ENCODE measurements around the gene CLOCK. TPM values are rescaled to one million over a fixed set of nuclear protein-coding genes. Genes with fewer than 3 reads are reported as not detected.

CLOCK gene
- total RNA-seq, 2 experiments from 2014 or later, result 10.9 to 12.0 TPM

DNA sequence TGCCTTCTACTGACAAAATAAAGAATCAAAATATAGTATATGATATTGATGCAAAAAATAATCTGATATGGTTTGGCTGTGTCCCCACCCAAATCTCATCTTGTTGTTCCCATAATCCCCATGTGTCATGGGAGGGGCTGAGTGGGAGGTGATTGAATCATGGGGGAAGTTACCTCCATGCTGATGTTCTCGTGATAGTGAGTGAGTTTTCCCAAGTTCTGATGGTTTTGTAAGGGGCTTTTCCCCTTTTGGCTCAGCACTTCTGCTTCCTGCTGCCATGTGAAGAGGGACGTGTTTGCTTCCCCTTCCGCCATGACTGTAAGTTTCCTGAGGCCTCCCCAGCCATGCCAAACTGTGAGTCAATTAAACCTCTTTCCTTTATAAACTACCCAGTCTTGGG is 80.7 kb downstream of the CLOCK start:
- Mint-ChIP-seq H3K27me3 (no peaks in the 10 kb centered on the region), H3K36me3 (peaks cover 16% of the 10 kb centered on the region), H3K4me1 (ENCODE audit: low read depth) (no peaks in the 10 kb centered on the region), H3K4me3 (no peak overlapping the region), H3K9me3 (peaks cover 9% of the 10 kb centered on the region), H3K27ac (no peak overlapping the region)
- no peak for DNase-seq
- ChIA-PET POLR2A (no interaction called here), CTCF (no interaction called here)
- intact Hi-C loops (cut with micrococcal nuclease), result no loop called here

DNA sequence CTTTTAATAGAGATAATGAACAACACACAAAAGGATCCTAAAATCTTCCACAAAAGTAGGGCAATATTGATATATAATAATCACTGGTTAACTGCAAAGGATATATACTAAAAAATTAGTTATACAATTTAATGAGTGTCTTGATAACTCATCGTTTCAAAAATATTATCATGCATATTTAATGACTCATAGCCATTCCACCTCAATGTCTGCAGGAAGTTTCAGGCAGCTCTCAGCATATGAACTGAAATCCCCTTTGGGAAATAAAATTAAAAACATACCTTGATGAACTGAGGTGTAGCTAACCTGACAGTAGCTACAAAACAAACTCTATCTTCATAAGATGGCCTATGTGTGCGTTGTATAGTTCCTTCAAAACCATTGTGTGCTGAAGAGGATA is 88.1 kb downstream of the CLOCK start:
- DNase-seq, result no peak
- ChIA-PET POLR2A (no interaction called here), CTCF (no interaction called here)
- Mint-ChIP-seq H3K9me3 (no peaks in the 10 kb centered on the region), H3K27ac (no peak overlapping the region), H3K36me3 (peaks cover 5% of the 10 kb centered on the region), H3K4me3 (no peak overlapping the region), H3K4me1 (ENCODE audit: low read depth) (no peaks in the 10 kb centered on the region), H3K27me3 (no peaks in the 10 kb centered on the region)
- intact Hi-C loops (cut with micrococcal nuclease), result no loop called here

DNA sequence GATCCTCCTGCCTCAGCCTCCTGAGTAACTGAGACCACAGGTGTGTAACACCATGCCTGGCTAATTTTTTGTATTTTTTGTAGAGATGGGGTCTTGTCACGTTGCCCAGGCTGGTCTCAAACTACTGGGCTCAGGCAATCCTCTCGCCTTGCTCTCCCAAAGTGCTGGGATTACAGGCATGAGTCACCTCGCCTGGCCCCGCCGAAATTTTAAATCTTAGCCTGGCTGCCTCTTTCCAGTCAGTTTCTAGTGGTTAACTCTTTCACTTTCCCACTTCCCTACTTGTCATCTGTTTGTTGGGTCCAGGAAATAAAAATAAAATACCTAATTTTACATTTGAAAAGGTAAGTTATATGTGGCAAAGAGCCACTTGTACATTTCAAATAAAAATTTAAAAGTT is 88.5 kb downstream of the CLOCK start:
- peaks cover 5% of the 10 kb centered on the region for H3K36me3 Mint-ChIP-seq
- intact Hi-C loops (cut with micrococcal nuclease), result no loop called here
- POLR2A ChIA-PET, result no interaction called here
- H3K27ac Mint-ChIP-seq, result no peak overlapping the region
- H3K27me3 Mint-ChIP-seq, result no peaks in the 10 kb centered on the region
- no peak for DNase-seq
- CTCF ChIA-PET, result no interaction called here
- no peaks in the 10 kb centered on the region for H3K9me3 Mint-ChIP-seq
- H3K4me3 Mint-ChIP-seq, result no peak overlapping the region
- no peaks in the 10 kb centered on the region for H3K4me1 Mint-ChIP-seq (ENCODE audit: low read depth)

DNA sequence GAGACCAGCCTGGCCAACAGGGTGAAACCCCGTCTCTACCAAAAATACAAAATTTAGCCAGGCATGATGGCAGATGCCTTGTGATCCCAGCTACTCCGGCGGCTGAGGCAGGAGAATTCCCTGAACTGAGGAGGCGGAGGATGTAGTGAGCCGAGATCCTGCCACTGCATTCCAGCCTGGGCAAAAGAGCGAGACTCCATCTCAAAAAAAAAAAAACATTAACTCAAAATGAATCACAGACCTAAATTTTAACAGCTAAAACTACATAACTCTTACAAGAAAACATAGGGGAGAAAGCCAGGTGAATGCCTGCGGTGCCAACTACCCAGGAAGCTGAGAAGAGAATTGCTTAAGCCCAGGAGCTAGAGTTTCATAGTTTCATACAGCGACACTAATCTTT is 96.1 kb downstream of the CLOCK start:
- H3K4me3 Mint-ChIP-seq, result no peak overlapping the region
- intact Hi-C loops (cut with micrococcal nuclease), result no loop called here
- CTCF ChIA-PET, result no interaction called here
- no peak overlapping the region for H3K27ac Mint-ChIP-seq
- DNase-seq, result no peak
- POLR2A ChIA-PET, result no interaction called here
- H3K36me3 Mint-ChIP-seq, result peaks cover 22% of the 10 kb centered on the region
- no peaks in the 10 kb centered on the region for H3K27me3 Mint-ChIP-seq
- peaks cover 7% of the 10 kb centered on the region for H3K4me1 Mint-ChIP-seq (ENCODE audit: low read depth)
- H3K9me3 Mint-ChIP-seq, result no peaks in the 10 kb centered on the region

DNA sequence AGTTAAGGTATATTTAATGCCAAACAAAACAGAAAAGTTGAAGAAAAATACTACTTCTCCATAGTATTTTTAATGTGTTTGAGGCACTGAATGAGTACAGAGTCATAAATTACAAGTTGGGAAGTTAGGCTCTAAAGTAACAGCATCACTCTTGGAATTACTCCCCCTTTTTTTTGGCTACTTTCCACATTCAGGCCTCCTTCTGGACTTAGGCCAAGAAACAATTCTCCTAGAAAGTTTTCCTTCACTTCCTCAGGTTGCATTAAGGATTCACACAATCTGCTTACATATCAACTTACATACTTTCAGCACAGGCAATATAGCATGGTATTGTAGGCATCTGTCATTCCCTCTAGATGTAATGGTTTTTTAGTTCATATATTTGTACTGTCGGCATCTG is 98.9 kb downstream of the CLOCK start:
- ChIA-PET CTCF (interaction anchor here (1.2 kb wide), 1 partner anchor 13 kb away, joined by 3 read pairs; no protein-coding TSS in a partner anchor), POLR2A (no interaction called here)
- Mint-ChIP-seq H3K27ac (no peak overlapping the region), H3K9me3 (no peaks in the 10 kb centered on the region), H3K36me3 (peaks cover 24% of the 10 kb centered on the region), H3K4me3 (no peak overlapping the region), H3K27me3 (no peaks in the 10 kb centered on the region), H3K4me1 (ENCODE audit: low read depth) (peaks cover 7% of the 10 kb centered on the region)
- no peak for DNase-seq
- intact Hi-C loops (cut with micrococcal nuclease), result no loop called here

DNA sequence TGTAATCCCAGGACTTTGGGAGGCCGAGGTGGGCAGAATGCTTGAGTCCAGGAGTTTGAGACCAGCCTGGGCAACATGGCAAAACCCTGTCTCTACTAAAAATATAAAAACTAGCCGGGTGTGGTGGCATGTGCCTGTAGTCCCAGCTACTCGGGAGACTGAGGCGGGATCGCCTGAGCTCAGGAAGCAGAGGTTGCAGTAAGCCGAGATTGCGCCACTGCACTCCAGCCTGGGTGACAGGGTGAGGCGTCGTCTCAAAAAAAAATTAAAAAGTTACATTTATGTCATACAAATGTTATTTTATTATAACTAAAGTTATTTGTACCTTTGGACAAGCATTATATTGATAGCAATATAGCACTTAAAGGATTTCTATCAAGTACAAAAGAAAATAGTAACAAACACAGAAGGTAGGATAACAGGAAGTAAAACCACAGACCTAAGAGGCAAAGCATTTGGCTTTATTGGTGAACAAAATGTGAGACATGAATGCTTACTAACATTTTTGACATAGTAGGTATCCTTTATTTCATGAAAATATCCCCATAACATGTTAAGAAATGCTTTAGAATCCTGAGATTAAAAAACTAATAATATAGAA is 99.5 kb downstream of the CLOCK start:
- Mint-ChIP-seq H3K36me3 (peaks cover 26% of the 10 kb centered on the region), H3K4me1 (ENCODE audit: low read depth) (peaks cover 7% of the 10 kb centered on the region), H3K9me3 (no peaks in the 10 kb centered on the region), H3K27ac (no peak overlapping the region), H3K4me3 (no peak overlapping the region), H3K27me3 (no peaks in the 10 kb centered on the region)
- ChIA-PET CTCF (interaction anchor here (0.6 to 1.3 kb wide), 3 partner anchors 84 to 420 kb away, joined by 3 to 4 read pairs (median 3); no protein-coding TSS in a partner anchor), POLR2A (no interaction called here)
- DNase-seq, result no peak
- intact Hi-C loops (cut with micrococcal nuclease), result no loop called here

DNA sequence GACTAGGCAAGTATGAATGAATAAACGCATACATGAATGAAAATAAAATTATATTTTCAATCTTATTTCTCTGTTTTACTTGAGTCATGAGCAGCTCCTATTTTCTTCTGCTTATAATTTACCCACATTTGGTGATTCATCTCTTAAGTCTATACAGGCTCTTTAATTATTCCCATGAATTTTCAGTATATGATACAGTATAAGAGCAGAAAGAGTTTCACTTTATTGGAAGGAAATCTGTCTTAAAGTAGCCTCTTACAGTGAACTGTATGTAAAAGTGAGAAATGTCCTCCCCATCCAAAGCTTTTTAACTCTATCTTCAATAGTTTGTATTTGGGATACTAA is 100.2 kb downstream of the CLOCK start:
- DNase-seq, result no peak
- Mint-ChIP-seq H3K27me3 (no peaks in the 10 kb centered on the region), H3K4me1 (ENCODE audit: low read depth) (peaks cover 7% of the 10 kb centered on the region), H3K36me3 (peaks cover 22% of the 10 kb centered on the region), H3K27ac (no peak overlapping the region), H3K9me3 (no peaks in the 10 kb centered on the region), H3K4me3 (no peak overlapping the region)
- ChIA-PET POLR2A (no interaction called here), CTCF (interaction anchor here (0.6 to 1.3 kb wide), 5 partner anchors 11 to 421 kb away, joined by 3 to 6 read pairs (median 3); no protein-coding TSS in a partner anchor)
- intact Hi-C loops (cut with micrococcal nuclease), result no loop called here

DNA sequence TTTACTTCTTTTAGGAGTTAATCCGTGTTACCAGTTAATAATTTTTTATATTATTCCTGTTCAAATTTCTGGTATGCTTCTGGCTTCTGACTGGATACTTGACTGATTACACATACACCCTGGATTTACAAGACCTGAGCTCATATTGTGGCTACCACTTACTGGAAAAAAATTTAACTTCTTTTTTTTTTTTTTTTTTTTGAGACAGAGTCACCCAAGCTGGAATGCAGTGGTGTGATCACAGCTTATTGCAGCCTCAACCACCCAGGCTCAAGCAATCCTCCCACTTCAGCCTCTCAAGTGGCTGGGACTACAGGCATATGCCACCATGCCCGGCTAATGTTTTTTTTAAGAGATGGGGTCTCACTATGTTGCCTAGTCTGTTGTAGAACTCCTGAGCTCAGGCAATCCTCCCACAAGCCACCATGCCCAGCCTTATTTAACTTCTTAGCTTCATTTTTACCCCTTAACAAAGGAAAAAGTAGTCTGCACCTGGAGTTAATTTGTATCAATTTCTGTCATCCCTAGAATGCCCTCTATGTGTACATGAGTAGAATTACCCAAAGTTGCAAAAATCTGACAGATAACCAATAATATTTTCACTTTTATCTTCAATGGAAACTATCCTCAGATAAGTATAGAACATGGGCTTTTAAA is 100.7 kb downstream of the CLOCK start:
- Mint-ChIP-seq H3K36me3 (peaks cover 22% of the 10 kb centered on the region), H3K4me3 (no peak overlapping the region), H3K9me3 (no peaks in the 10 kb centered on the region), H3K27ac (no peak overlapping the region), H3K27me3 (no peaks in the 10 kb centered on the region), H3K4me1 (ENCODE audit: low read depth) (peaks cover 7% of the 10 kb centered on the region)
- no peak for DNase-seq
- CTCF ChIA-PET, result interaction anchor here (0.6 to 1.9 kb wide), 5 partner anchors 10 to 420 kb away, joined by 3 to 6 read pairs (median 3); no protein-coding TSS in a partner anchor
- intact Hi-C loops (cut with micrococcal nuclease), result no loop called here
- POLR2A ChIA-PET, result no interaction called here

DNA sequence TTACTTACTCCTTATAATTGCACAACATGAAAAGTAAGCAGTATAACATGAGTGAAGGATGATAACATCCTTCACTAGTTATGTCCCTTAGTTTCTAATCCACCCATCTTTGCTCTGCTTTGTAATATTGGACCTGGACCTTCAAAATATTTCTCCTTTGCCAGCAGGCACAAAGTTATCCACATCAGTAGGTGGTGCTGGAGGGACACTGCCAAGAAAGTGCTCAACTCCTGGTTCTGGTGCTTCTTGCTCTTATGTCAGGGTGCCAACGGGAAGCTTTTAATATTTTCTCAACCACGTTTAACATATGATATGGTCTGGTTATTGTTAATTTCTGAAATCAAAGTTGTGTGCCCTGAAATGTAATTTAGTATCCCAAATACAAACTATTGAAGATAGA is 101.9 kb downstream of the CLOCK start:
- Mint-ChIP-seq H3K27ac (no peak overlapping the region), H3K27me3 (no peaks in the 10 kb centered on the region), H3K4me3 (no peak overlapping the region), H3K36me3 (peaks cover 23% of the 10 kb centered on the region), H3K4me1 (ENCODE audit: low read depth) (peaks cover 7% of the 10 kb centered on the region), H3K9me3 (no peaks in the 10 kb centered on the region)
- no peak for DNase-seq
- POLR2A ChIA-PET, result no interaction called here
- CTCF ChIA-PET, result interaction anchor here (0.6 to 1.9 kb wide), 4 partner anchors 28 to 421 kb away, joined by 4 to 6 read pairs (median 4); no protein-coding TSS in a partner anchor
- intact Hi-C loops (cut with micrococcal nuclease), result no loop called here

DNA sequence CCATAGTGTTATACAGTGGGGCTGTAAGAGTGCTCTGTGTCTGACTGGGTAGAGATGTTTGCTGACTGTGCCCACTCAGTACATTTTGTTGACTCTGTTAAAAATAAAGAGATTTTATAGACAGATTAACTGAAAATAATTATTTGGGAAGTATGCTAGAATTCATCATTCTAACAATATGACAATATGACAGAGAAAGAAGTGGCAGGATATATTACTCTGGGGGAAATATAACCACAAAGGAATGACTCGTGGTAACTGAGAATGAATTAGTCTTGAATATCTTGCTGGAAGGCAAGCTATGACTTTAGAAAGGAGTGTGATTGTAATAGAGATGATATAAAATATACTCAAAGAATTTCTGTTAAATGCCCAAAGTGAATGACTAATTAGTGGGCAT is 104.2 kb downstream of the CLOCK start:
- no peaks in the 10 kb centered on the region for H3K27me3 Mint-ChIP-seq
- H3K4me1 Mint-ChIP-seq (ENCODE audit: low read depth), result peaks cover 2% of the 10 kb centered on the region
- no peaks in the 10 kb centered on the region for H3K9me3 Mint-ChIP-seq
- ChIA-PET POLR2A (interaction anchor here (1.0 kb wide), 1 partner anchor 10 kb away, joined by 3 read pairs; no protein-coding TSS in a partner anchor), CTCF (no interaction called here)
- H3K27ac Mint-ChIP-seq, result no peak overlapping the region
- intact Hi-C loops (cut with micrococcal nuclease), result no loop called here
- no peak for DNase-seq
- peaks cover 25% of the 10 kb centered on the region for H3K36me3 Mint-ChIP-seq
- H3K4me3 Mint-ChIP-seq, result no peak overlapping the region

DNA sequence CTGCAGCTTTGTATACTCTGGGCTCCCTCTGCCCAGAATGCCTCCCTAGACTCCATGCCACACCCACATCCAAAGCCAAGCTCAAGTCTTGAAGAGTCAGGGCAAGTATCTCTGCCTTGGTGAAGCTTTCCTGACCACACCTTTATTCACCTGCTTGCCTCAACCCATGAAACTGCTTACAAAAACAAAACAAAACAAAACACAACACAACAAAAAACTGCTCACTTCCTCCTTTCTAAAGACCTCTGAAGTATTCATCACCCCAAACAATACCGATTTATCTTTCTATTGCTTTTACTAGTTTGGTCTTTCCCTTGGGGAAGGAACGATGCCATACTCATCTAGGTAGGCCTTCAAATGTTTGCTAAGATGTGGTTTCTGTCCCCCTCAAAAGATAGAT is 105.9 kb downstream of the CLOCK start:
- ChIA-PET CTCF (no interaction called here), POLR2A (no interaction called here)
- intact Hi-C loops (cut with micrococcal nuclease), result no loop called here
- H3K36me3 Mint-ChIP-seq, result peaks cover 29% of the 10 kb centered on the region
- no peak for DNase-seq
- H3K9me3 Mint-ChIP-seq, result no peaks in the 10 kb centered on the region
- H3K27ac Mint-ChIP-seq, result no peak overlapping the region
- H3K27me3 Mint-ChIP-seq, result no peaks in the 10 kb centered on the region
- H3K4me1 Mint-ChIP-seq (ENCODE audit: low read depth), result no peaks in the 10 kb centered on the region
- H3K4me3 Mint-ChIP-seq, result no peak overlapping the region

DNA sequence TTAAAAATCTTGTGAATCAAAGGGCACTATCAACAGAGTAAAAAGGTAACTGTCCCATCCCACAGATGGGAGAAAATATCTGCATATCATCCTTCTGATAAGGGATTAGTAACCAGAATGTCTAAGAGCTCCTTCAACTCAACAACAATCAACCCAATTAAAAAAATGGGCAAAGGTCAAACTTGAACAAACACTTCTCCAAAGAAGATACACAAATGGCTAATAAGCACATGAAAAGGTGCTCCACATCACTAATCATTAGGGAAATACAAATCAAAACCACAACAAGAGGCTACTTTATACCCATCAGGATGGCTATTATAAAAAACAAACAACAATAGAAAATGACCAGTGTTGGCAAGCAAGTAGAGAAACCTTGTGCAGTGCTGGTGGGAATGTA is 107.7 kb downstream of the CLOCK start:
- Mint-ChIP-seq H3K9me3 (no peaks in the 10 kb centered on the region), H3K4me3 (no peak overlapping the region), H3K27ac (no peak overlapping the region), H3K36me3 (peaks cover 36% of the 10 kb centered on the region), H3K27me3 (no peaks in the 10 kb centered on the region), H3K4me1 (ENCODE audit: low read depth) (peaks cover 15% of the 10 kb centered on the region)
- CTCF ChIA-PET, result no interaction called here
- DNase-seq, result no peak
- POLR2A ChIA-PET, result no interaction called here
- intact Hi-C loops (cut with micrococcal nuclease), result no loop called here

DNA sequence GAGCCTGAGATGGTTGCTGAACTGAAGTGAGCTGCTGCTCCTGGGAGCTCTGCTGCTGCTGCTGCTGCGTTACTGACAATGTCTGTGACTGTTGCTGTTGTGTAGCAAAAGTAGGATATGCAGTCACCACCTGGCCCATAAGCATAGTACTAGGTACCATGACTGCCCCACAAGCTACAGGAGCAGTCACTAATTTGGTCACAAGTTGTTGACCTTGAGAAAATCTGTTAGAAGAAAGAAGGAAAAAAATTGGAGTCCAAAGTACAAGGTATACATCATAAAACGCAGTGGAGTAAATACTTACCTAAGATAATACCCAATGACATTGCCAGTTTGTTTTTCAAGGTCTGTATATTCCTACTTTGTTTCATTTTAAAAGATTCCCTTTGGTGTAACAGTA is 108.4 kb downstream of the CLOCK start:
- no peak for DNase-seq
- H3K4me3 Mint-ChIP-seq, result no peak overlapping the region
- H3K27me3 Mint-ChIP-seq, result no peaks in the 10 kb centered on the region
- POLR2A ChIA-PET, result no interaction called here
- peaks cover 34% of the 10 kb centered on the region for H3K36me3 Mint-ChIP-seq
- H3K4me1 Mint-ChIP-seq (ENCODE audit: low read depth), result peaks cover 15% of the 10 kb centered on the region
- H3K9me3 Mint-ChIP-seq, result no peaks in the 10 kb centered on the region
- H3K27ac Mint-ChIP-seq, result no peak overlapping the region
- CTCF ChIA-PET, result no interaction called here
- intact Hi-C loops (cut with micrococcal nuclease), result no loop called here

Measured in activated CD4-positive, alpha-beta memory T cell treated with anti-CD3 and anti-CD28 coated beads for 36 hours (primary cell).